NCI-H187 treated with DMSO at 0.1 percent for 48 hours (cell line): ENCODE results near the gene RNPEP.
"Not testable (repeated sequence)": the region's sequence is repeated elsewhere in the genome, so short reads cannot be mapped to it uniquely, and the experiment has no call there.

Source experiments
- DNase-seq: peaks from one replicate; lab custom pipeline; 2025; lab: John Stamatoyannopoulos, UW

Gene RNPEP

DNA sequence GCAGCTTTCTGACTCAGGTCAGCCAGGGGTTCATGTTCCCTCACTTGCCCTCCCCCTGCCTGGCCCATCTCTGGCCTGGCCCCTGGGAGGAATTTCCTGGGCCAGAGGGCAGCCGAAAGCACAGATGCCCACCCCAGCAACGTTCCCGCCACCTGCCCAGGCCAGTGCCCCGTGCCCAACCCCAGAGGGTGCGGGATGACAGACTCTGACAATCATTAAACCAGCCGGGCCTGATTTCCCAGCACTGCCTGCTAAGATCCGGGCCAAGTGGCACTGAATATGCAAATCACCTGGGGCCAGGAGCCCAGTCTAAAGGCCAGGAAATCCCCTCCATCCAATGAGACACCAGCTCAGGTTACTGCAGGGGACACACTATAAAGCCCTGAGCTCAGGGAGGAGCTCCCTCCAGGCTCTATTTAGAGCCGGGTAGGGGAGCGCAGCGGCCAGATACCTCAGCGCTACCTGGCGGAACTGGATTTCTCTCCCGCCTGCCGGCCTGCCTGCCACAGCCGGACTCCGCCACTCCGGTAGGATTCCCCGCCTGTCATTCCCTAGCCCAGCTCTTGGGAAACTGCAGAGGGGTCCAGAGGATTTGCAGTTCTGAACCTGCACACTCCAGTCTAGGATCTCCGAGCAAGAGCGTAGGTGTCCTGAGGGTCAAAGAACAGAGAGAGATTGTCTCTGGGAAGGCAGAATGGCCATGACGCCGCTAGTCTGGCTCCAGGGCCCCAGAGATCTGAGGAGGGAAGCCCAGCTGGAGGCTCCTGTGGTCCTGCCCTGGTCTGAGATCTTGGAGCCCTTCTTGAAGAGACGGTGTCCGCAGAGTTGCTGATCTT lies 27.9 kb downstream of the RNPEP start, which contains the start of gene ELF3:
Gene ELF3 (plus strand): TSS at position 408 of the 836 bp plus-strand sequence. CDS start 550 bp downstream, outside the sequence.
- peak; percentile 98 for DNase-seq

GRCh38 chr1:202011994-202012393 lies 29.5 kb downstream of the RNPEP start:
- DNase-seq, result no peak

DNA sequence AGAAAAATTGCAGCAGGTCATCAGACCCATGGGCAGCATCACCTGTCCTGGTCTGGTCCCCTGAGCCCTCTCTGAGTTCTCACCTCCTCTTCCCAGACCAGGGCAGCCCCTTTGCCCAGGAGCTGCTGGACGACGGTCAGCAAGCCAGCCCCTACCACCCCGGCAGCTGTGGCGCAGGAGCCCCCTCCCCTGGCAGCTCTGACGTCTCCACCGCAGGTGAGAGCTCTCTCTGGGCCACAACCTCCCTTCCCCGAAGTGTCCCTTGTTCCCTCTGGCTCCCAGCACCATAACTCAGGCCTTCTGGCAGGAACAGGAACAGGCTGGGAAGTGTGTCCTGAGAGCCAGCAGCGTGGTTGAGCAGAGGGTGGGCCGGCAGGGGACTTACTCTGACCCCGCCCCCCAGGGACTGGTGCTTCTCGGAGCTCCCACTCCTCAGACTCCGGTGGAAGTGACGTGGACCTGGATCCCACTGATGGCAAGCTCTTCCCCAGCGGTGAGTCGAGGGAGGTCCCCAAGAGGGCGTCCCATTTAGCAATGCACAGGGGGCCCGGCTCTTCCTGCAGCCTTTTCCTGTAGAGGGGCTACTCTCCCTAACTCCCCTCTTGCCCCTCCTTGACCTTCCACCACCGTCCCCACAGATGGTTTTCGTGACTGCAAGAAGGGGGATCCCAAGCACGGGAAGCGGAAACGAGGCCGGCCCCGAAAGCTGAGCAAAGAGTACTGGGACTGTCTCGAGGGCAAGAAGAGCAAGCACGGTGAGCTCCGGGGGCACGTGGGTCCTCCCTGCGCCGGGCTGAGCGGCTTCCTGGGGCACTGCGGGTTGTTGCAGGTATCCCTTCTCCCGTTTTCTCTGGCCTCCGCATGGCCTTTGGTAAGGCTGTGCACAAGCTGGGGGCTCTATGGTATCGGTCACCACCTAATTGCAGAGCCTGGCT lies 30.4 kb downstream of the RNPEP start:
- DNase-seq, result no peak

GRCh38 chr1:202013603-202014002 lies 31.2 kb downstream of the RNPEP start:
- DNase-seq, result no peak

DNA sequence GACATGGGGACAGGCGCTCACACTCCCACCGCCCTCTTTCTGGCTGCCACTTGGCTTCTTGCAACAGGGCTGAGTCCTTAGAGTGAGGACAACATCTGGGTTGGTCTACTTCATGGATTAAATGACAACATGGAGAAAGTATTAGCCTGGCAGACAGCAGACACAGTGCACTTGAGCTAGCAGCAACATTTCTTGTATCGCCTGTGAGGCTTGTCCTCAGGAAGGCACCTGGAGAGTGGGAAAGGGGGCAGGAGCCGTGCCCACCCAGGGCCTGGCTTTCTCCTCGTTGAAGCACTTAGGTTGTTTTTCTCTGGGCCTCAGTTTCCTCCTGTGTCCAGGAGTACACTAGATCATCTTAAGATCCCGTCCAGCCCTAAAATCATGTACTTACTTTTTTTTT lies 31.6 kb downstream of the RNPEP start:
- no peak for DNase-seq

- DNase-seq, result no peak
Observed at GRCh38 chr1:202014915-202015661, 32.6 kb downstream of the RNPEP start.

- DNase-seq, result no peak
Observed at GRCh38 chr1:202015662-202015937, 33.2 kb downstream of the RNPEP start.

DNA sequence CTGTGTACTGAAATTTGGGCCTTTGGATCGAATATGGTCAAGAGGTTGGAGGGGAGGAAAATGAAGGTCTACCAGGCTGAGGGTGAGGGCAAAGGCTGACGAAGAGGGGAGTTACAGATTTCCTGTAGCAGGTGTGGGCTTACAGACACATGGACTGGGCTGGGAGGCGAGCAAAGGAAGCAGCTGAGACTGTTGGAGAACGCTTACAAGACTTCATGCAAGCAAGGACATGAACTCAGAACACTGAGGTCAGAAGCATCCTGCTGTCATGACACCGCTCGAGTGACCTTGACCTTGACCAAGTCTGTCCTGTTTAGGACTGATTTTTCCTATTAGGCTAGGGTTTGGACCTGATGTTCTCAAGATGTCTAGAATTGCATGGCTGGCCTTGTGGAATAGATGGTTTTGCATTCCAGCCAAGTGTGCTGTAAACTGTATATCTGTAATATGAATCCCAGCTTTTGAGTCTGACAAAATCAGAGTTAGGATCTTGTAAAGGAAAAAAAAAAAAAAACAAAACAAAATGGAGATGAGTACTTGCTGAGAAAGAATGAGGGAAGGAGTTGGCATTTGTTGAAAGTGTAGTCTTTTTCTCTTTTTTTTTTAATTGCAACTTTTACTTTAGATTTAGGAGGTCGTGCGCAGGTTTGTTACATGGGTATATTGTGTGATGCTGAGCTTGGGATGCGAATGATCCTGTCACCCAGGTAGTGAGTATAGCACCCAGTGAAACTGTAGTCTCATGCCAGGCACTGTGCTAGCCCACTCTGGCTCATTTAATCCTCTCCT lies 33.8 kb downstream of the RNPEP start:
- no peak for DNase-seq

- DNase-seq, result no peak
Observed at GRCh38 chr1:202016811-202017748, 34.6 kb downstream of the RNPEP start.

GRCh38 chr1:202017749-202018467 lies 35.5 kb downstream of the RNPEP start:
- DNase-seq, result peak; percentile 45

DNA sequence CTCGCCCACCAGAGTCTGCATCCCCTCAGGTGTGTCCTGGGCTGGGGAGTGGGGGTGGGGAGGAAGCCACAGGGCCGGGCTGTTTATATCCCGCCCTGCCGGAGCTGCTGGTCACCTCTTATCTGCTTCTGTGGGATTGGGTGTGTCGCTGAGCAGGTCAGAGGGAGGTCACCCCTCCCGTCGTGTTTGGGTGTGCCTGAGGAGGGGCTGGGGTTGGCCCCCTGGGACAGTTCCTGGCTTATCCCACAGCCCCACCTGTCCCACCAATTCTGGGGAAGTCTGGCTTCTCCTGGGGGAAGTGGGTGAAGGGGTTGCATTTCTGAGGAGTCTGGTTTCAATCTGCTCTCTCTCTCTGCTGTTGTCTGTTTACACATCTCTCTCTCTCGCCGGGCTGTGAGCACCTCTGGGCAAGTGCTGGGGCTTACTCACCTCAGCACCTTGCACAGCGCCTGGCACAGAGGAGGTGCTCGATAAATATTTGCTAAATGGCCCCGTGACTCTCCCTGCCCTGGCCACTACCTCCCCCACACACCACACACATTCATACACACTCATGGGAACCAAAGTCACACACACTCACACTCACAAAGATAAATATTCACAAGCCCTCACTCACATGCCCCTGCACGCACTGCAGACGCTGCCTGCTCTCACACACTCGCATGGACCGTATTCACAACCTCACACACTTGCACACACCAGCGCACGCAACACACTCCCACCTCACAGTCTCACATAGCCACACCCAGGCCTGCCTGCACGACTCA lies 36.2 kb downstream of the RNPEP start:
- peak; percentile 58 for DNase-seq

DNA sequence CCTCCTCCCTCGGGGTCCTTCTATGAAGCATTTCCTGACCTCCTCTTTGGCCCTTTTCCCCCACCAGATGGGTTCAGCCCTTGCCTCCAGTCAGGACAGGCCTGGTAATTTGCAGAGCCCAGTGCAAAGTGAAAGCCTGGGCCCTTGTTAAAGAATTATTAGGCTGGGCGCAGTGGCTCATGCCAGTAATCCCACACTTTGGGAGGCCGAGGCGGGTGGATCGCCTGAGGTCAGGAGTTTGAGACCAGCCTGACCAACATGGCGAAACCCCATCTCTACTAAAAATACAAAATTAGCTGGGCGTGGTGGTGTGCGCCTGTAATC lies 36.7 kb downstream of the RNPEP start:
- not testable (repeated sequence) for DNase-seq

GRCh38 chr1:202023001-202023433 lies 40.6 kb downstream of the RNPEP start:
- DNase-seq, result peak; percentile 76

DNA sequence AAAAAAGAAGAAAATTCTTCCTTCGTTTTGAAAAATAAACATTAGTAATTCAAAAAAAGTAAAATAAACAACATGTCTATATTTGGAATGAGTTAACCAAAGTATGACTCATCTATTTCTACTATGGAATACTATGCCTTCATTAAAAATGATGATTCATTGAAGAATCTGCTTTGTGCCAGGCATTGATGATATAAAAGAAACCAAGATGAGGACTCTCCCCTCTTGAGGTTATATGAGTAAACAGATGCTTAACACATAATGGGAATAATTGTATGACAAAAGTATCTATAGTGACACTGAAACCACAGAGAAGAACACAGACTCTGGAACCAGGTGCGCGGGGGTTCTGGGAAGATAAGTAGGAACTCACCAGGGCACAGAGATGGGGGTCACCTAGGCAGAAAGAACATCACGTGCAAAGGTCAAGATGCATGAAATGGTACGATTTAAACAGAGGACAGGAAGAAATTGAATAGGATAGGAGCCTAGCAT lies 46.8 kb downstream of the RNPEP start:
- DNase-seq, result peak; percentile 98

DNA sequence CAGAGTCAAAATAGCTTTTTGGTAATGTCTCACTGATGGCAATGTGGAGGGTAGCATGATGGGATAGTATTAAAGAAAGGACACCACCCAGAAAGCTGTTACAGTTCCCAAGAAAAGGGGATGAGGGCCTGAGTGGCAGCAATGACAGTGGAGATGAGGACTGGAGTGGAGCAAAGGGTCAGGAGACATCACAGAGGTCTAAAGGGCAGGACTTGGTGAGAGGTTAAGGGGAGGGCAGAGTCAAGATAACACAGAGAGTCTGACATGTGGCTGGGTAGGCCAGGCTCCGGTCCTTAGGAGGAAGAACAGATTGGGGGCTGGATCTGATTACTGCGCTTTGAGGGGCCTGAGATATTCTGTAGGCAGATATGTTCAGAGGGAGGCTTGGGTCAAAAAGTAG lies 47.3 kb downstream of the RNPEP start:
- DNase-seq, result no peak

DNA sequence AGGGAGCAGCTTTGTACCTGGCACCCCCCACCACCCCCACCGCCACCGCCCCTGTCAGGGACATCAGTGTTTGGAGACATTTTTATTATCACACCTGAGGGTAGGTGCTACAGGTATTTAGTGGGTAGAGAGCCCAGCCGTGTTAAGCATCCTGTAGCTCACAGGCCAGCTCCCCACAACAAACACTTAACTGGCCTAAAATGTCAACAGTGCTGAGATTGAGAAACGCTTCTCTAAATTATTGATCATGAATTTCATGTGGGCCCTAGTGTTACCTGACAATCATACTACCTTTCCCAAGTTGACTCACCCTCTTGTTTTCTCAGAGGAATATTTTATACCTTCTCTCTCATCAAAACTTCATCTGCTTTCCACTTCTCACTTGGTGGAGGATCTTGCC lies 49.3 kb downstream of the RNPEP start:
- no peak for DNase-seq

- no peak for DNase-seq
Observed at GRCh38 chr1:202034149-202034682, 51.8 kb downstream of the RNPEP start.

- no peak for DNase-seq
Observed at GRCh38 chr1:202034683-202035462, 52.4 kb downstream of the RNPEP start.
